ENCODE data around the gene B3GALT4. TPM values are rescaled to one million over a fixed set of nuclear protein-coding genes. Genes with fewer than 3 reads are reported as not detected.

The B3GALT4 gene
- total RNA-seq, 1 experiment from 2014 or later = 4.0 TPM

DNA sequence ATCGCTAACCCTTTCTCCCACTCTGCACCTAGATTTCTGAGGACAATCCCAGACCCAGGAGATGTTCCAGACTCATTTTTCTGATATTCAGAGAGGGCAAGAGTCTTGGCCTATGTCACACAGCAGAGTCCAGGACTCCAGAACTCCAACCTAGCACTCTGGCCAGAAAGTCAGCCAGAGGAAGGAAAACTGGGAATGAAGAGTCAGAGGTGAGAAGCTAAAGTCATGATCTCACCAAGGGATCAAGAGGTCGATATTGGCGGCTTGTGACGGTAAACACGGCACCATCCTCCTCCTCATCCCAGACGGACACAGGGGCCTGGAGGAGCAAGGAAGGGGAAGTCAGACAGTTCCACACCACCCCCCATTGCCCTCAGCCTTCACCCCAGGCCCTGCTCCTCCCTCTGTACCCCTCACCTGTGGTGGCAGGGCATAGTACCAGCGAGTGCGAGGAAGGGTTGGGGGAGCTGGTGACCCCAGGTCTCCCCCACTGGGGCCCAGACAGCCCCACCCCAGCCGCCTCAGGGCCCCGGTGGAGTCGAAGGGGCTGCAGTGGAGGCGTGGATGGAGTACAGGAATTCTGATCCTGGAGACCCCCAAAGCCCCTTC is 20.0 kb downstream of the B3GALT4 start:
- TF ChIP-seq EZH2 (IDR thresholded peaks at IDR 0.05; ENCODE audit: borderline replicate concordance, low read depth, low read length, poor library complexity, severe bottlenecking) = no peak
- TF ChIP-seq, protein P1, sequence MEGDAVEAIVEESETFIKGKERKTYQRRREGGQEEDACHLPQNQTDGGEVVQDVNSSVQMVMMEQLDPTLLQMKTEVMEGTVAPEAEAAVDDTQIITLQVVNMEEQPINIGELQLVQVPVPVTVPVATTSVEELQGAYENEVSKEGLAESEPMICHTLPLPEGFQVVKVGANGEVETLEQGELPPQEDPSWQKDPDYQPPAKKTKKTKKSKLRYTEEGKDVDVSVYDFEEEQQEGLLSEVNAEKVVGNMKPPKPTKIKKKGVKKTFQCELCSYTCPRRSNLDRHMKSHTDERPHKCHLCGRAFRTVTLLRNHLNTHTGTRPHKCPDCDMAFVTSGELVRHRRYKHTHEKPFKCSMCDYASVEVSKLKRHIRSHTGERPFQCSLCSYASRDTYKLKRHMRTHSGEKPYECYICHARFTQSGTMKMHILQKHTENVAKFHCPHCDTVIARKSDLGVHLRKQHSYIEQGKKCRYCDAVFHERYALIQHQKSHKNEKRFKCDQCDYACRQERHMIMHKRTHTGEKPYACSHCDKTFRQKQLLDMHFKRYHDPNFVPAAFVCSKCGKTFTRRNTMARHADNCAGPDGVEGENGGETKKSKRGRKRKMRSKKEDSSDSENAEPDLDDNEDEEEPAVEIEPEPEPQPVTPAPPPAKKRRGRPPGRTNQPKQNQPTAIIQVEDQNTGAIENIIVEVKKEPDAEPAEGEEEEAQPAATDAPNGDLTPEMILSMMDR (conservative IDR thresholded peaks at IDR 0.05; ENCODE audit: low read depth, low read length) = no peak
- H3K4me3 ChIP-seq (ENCODE audit: low read depth, low read length, poor library complexity, severe bottlenecking) = no peak overlapping the region
- H3K36me3 ChIP-seq (ENCODE audit: insufficient read depth, low read length, poor library complexity, severe bottlenecking) = peaks cover 11% of the 10 kb centered on the region
- POLR2A ChIA-PET (ENCODE audit: low non-redundant PET) = no interaction called here
- BruUV-seq (replicated peaks) = no TSS peak
- DNase-seq (ENCODE audit: low spot score) = no peak
- H3K27ac ChIP-seq (ENCODE audit: low read depth, low read length, poor library complexity, severe bottlenecking) = no peak overlapping the region
- H3K4me1 ChIP-seq (ENCODE audit: insufficient read depth, low read length, poor library complexity, severe bottlenecking) = peaks cover 6% of the 10 kb centered on the region
- H3K27me3 ChIP-seq (replicated peaks; ENCODE audit: insufficient read depth, low read depth, low read length, poor library complexity) = no peaks in the 10 kb centered on the region
- intact Hi-C loops (cut with micrococcal nuclease; ENCODE audit: unreplicated experiment) = loop anchor here (5.0 kb wide), 2 partner anchors 95 to 130 kb away; partner anchors contain the start of genes HSD17B8, RXRB and SLC39A7
- no peaks in the 10 kb centered on the region for H3K9me3 ChIP-seq (ENCODE audit: low read depth, low read length, poor library complexity, severe bottlenecking)
- CTCF ChIA-PET = no interaction called here

DNA sequence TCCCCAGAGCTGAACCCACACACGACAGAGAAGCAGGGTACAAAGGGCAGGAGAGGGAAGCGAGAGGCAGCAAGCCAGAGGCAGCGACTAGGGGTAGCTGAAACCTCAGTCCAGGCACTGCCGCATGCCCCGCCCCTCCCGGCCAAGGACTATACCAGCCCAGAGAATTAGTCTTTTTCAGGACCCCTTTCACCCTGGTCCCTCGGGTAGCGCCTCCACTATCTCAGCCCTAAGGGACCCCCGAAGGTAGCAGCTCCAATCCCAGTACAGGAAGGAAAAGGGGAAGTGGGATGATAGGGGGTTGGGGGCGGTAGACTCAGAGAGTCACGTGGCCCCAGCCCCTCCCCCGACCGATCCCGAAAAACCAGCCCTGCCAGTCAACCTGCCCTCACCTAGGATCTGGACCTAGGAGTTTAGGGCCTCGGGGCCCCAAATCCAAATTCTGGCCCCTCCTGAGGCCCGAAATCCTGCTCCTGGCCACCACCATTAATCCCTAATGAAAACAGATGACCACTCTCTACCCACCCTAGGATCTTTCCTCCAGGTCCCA is 20.6 kb downstream of the B3GALT4 start:
- H3K9me3 ChIP-seq (ENCODE audit: low read depth, low read length, poor library complexity, severe bottlenecking) = no peaks in the 10 kb centered on the region
- ChIA-PET CTCF (no interaction called here), POLR2A (ENCODE audit: low non-redundant PET) (no interaction called here)
- intact Hi-C loops (cut with micrococcal nuclease; ENCODE audit: unreplicated experiment) = loop anchor here (5.0 kb wide), 2 partner anchors 95 to 130 kb away; partner anchors contain the start of genes HSD17B8, RXRB and SLC39A7
- peak overlapping the region; percentile 75 for H3K4me3 ChIP-seq (ENCODE audit: low read depth, low read length, poor library complexity, severe bottlenecking)
- H3K27me3 ChIP-seq (replicated peaks; ENCODE audit: insufficient read depth, low read depth, low read length, poor library complexity) = no peaks in the 10 kb centered on the region
- H3K27ac ChIP-seq (ENCODE audit: low read depth, low read length, poor library complexity, severe bottlenecking) = peak overlapping the region; percentile 59
- no peak for TF ChIP-seq EZH2 (IDR thresholded peaks at IDR 0.05; ENCODE audit: borderline replicate concordance, low read depth, low read length, poor library complexity, severe bottlenecking)
- TF ChIP-seq, protein P1 (conservative IDR thresholded peaks at IDR 0.05; ENCODE audit: low read depth, low read length) = no peak
- peaks cover 6% of the 10 kb centered on the region for H3K4me1 ChIP-seq (ENCODE audit: insufficient read depth, low read length, poor library complexity, severe bottlenecking)
- peaks cover 10% of the 10 kb centered on the region for H3K36me3 ChIP-seq (ENCODE audit: insufficient read depth, low read length, poor library complexity, severe bottlenecking)
- DNase-seq (ENCODE audit: low spot score) = no peak
- no TSS peak for BruUV-seq (replicated peaks)

DNA sequence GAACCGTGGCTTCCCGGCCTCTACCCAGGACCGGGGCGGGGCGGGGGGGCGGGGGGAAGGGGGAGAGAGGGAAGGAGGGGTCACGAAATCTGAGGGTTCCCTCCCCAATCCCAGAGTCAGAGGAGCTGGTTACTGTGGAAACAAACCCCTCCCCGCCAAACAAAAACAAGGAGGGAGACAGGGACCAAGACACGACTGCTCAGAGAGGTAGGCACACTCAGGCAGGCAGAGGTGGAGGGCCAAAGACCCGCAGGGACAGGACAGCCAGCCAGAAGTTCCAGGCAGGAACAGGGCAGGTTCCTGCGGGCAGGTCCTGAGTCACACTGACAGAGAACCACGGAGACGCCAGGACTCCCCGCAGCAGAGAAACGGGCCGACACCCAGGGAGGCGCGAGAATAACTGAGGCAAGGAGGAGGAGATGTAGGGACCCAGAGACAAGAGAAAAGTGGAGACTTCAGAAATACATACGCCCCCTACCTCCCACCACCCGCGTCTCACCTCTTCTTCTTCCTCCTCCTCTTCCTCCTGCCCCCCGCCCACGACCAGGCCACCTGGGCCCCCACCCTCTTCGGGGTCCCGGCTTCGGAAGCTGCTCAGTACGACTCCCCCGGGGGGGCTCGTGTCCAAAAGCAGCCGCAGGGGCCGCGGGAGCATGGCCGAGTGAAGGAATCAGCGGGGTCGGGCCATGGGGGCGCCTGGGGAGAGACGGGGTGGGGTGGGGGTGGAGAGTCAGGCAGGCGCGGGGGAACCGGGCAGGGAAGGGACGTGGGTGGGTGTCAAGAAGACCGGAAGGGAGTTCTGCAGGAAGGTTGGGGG is 21.2 kb downstream of the B3GALT4 start:
- Histone ChIP-seq H3K36me3 (ENCODE audit: insufficient read depth, low read length, poor library complexity, severe bottlenecking) (peaks cover 10% of the 10 kb centered on the region), H3K4me1 (ENCODE audit: insufficient read depth, low read length, poor library complexity, severe bottlenecking) (peaks cover 6% of the 10 kb centered on the region), H3K4me3 (ENCODE audit: low read depth, low read length, poor library complexity, severe bottlenecking) (peak overlapping the region; percentile 75), H3K27me3 (replicated peaks; ENCODE audit: insufficient read depth, low read depth, low read length, poor library complexity) (no peaks in the 10 kb centered on the region), H3K27ac (ENCODE audit: low read depth, low read length, poor library complexity, severe bottlenecking) (peak overlapping the region; percentile 92), H3K9me3 (ENCODE audit: low read depth, low read length, poor library complexity, severe bottlenecking) (no peaks in the 10 kb centered on the region)
- ChIA-PET POLR2A (ENCODE audit: low non-redundant PET) (no interaction called here), CTCF (interaction anchor here (0.6 kb wide), 1 partner anchor 1191 kb away, joined by 5 read pairs; no protein-coding TSS in a partner anchor)
- peak; percentile 89 for DNase-seq (ENCODE audit: low spot score)
- intact Hi-C loops (cut with micrococcal nuclease; ENCODE audit: unreplicated experiment) = loop anchor here (5.0 kb wide), 2 partner anchors 96 to 129 kb away; partner anchors contain the start of genes HSD17B8, RXRB and SLC39A7
- no peak for TF ChIP-seq EZH2 (IDR thresholded peaks at IDR 0.05; ENCODE audit: borderline replicate concordance, low read depth, low read length, poor library complexity, severe bottlenecking)
- TF ChIP-seq, protein P1 (conservative IDR thresholded peaks at IDR 0.05; ENCODE audit: low read depth, low read length) = 0 out of 2 replicates have a peak, but pooled peaks have one; percentile 11
- BruUV-seq (replicated peaks) = no TSS peak
